Left renal cortex interstitium (tissue), 4 donors: ENCODE results near the gene PBX1. TPM values are rescaled to one million over a fixed set of nuclear protein-coding genes. Genes with fewer than 3 reads are reported as not detected.
A peak's percentile ranks its signal among the peaks of the same experiment; 100 is the strongest.
"Not testable (repeated sequence)": the region's sequence is repeated elsewhere in the genome, so short reads cannot be mapped to it uniquely, and the experiment has no call there.

Experiments
- DNase-seq, 4 donors: peaks; one replicate each; pipeline ENCODE4 v3.0.0-alpha.2; 2013; ENCODE audit warnings: low read depth in 4 of 4, low spot score in 2 of 4, missing footprints in 1 of 4
- polyA plus RNA-seq, 4 donors: library from polyadenylated mRNA; unstranded; fragments of 120-200 nt; gene quantifications; one replicate each; pipeline ENCODE4 v1.2.1, GENCODE V29; 2013; ENCODE audit not compliant: insufficient read length in 4 of 4

The PBX1 gene
- polyA plus RNA-seq, 4 donors = 156 to 177 (median 163) TPM

GRCh38 chr1:164588516-164589341 lies 29.7 kb downstream of the PBX1 start:
- DNase-seq = peak in 3 of 4 donors; percentile 82 to 90 (median 89)

GRCh38 chr1:164589408-164589807 lies 30.4 kb downstream of the PBX1 start:
- DNase-seq = no peak

- DNase-seq = no peak
Measured at GRCh38 chr1:164589961-164590507, 31.1 kb downstream of the PBX1 start.

GRCh38 chr1:164590592-164590991 lies 31.6 kb downstream of the PBX1 start:
- no peak for DNase-seq

GRCh38 chr1:164591858-164592257 lies 32.9 kb downstream of the PBX1 start:
- DNase-seq = no peak

GRCh38 chr1:164592634-164593033 lies 33.6 kb downstream of the PBX1 start:
- DNase-seq = no peak

GRCh38 chr1:164595212-164595611 lies 36.2 kb downstream of the PBX1 start:
- no peak for DNase-seq

GRCh38 chr1:164596172-164596571 lies 37.2 kb downstream of the PBX1 start:
- no peak for DNase-seq

- DNase-seq = no peak
Measured at GRCh38 chr1:164598719-164599118, 39.7 kb downstream of the PBX1 start.

- DNase-seq = no peak
Measured at GRCh38 chr1:164599272-164599671, 40.3 kb downstream of the PBX1 start.

- DNase-seq = no peak
Measured at GRCh38 chr1:164601399-164602100, 42.6 kb downstream of the PBX1 start.

- no peak for DNase-seq
Measured at GRCh38 chr1:164602101-164602422, 43.1 kb downstream of the PBX1 start.

GRCh38 chr1:164602480-164603093 lies 43.6 kb downstream of the PBX1 start:
- DNase-seq = peak in 2 of 4 donors; percentile 81 to 82

GRCh38 chr1:164603805-164604204 lies 44.8 kb downstream of the PBX1 start:
- DNase-seq = not testable (repeated sequence)

GRCh38 chr1:164604541-164604940 lies 45.6 kb downstream of the PBX1 start:
- DNase-seq = no peak

- no peak for DNase-seq
Measured at GRCh38 chr1:164605254-164606091, 46.5 kb downstream of the PBX1 start.

- DNase-seq = no peak
Measured at GRCh38 chr1:164607351-164607750, 48.4 kb downstream of the PBX1 start.

GRCh38 chr1:164608651-164609057 lies 49.7 kb downstream of the PBX1 start:
- DNase-seq = no peak

GRCh38 chr1:164609089-164609488 lies 50.1 kb downstream of the PBX1 start:
- DNase-seq = no peak

- no peak for DNase-seq
Measured at GRCh38 chr1:164610538-164611222, 51.7 kb downstream of the PBX1 start.
